Smooth muscle cell (in vitro differentiated cells): ENCODE results near the gene OR2Z1. TPM values are rescaled to one million over a fixed set of nuclear protein-coding genes. Genes with fewer than 3 reads are reported as not detected.

Experiments
- DNase-seq: peaks from one replicate; lab custom pipeline; 2025; ENCODE audit not compliant: unreplicated experiment; lab: John Stamatoyannopoulos, UW
- H2AFZ ChIP-seq: fragments of 200-600 bp; sonication (generic); 2 replicates; pipeline ENCODE4 v1.6.0; 2016; ENCODE audit warnings: antibody characterized with exemption, low read depth, mild to moderate bottlenecking
- H3F3A ChIP-seq: fragments of 200-600 bp; sonication (generic); 2 replicates; pipeline ENCODE4 v1.6.0; 2017; ENCODE audit warnings: antibody characterized with exemption, low read depth
- H3K27ac ChIP-seq: fragments of 200-600 bp; sonication (generic); 2 replicates; pipeline ENCODE4 v1.5.1; 2016; ENCODE audit warnings: low read depth, mild to moderate bottlenecking
- H3K27me3 ChIP-seq: fragments of 200-600 bp; sonication (generic); 2 replicates; pipeline ENCODE4 v1.6.1; 2016; ENCODE audit warnings: low read depth, mild to moderate bottlenecking
- H3K36me3 ChIP-seq: fragments of 200-600 bp; sonication (generic); 2 replicates; pipeline ENCODE4 v1.5.1; 2016; ENCODE audit warnings: low read depth
- H3K4me1 ChIP-seq: fragments of 200-600 bp; sonication (generic); 2 replicates; pipeline ENCODE4 v1.5.1; 2016; ENCODE audit warnings: low read depth
- H3K4me2 ChIP-seq: fragments of 200-600 bp; sonication (generic); 2 replicates; pipeline ENCODE4 v1.6.0; 2016; ENCODE audit warnings: mild to moderate bottlenecking
- H3K4me3 ChIP-seq: fragments of 200-600 bp; sonication (generic); 2 replicates; pipeline ENCODE4 v1.5.1; 2016; ENCODE audit warnings: mild to moderate bottlenecking
- H3K79me2 ChIP-seq: fragments of 200-600 bp; sonication (generic); 2 replicates; pipeline ENCODE4 v1.6.0; 2016; ENCODE audit warnings: low read depth, mild to moderate bottlenecking
- H3K9ac ChIP-seq: fragments of 200-600 bp; sonication (generic); 2 replicates; pipeline ENCODE4 v1.6.0; 2016; ENCODE audit warnings: low read depth
- H3K9me3 ChIP-seq: fragments of 200-600 bp; sonication (generic); replicated peaks from 2 replicates; pipeline ENCODE4 v1.5.1; 2016; ENCODE audit warnings: low read depth
- H4K20me1 ChIP-seq: fragments of 200-600 bp; sonication (generic); 2 replicates; pipeline ENCODE4 v1.6.0; 2016; ENCODE audit warnings: low read depth
- CTCF ChIP-seq: fragments of 200-600 bp; sonication (generic); IDR thresholded peaks from 2 replicates; pipeline ENCODE4 v1.5.1; 2017; ENCODE audit warnings: borderline replicate concordance, mild to moderate bottlenecking, antibody characterized with exemption; ENCODE audit not compliant: insufficient read depth, poor library complexity, severe bottlenecking
- WGBS: methylation state at CpG from one replicate; pipeline ENCODE4 v1.1.7; 2016; ENCODE audit warnings: low lambda C conversion rate; 5-methylcytosine and 5-hydroxymethylcytosine counted together
- polyA plus RNA-seq: library from polyadenylated mRNA; unstranded; fragments of >200 nt; fragmentation: Nextera tagmentation; extraction: Ambion mirVana; gene quantifications from 2 replicates; pipeline ENCODE4 v1.2.1, GENCODE V29; 2016
- total RNA-seq: library from RNA; depleted of rRNA; stranded (reverse); fragments of >200 nt; gene quantifications from 2 replicates; pipeline ENCODE4 v1.2.3, GENCODE V29; 2014

OR2Z1 gene
- total and polyA plus RNA-seq, 2 experiments from 2014 or later: not detected

DNA sequence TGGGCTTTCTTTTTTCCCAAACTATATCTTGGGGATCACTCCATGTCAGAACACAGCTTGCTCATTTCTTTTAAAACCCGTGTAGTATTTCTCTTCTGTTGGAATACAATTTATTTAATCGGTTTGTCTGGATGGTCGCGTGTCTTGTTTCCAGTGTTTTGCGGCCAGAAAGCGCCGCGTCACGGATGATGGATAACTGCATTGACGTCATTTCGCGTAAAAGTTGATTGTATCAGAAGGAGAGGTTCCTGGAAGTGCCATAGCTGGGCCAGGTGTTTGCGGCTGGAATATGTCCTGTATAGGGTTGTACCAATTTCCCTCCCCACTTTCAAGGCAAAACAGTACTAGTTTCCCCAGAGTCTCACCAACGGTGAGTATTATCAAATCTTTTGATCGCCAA, 32.5 kb upstream of the OR2Z1 start:
- Histone ChIP-seq H3K27ac (no peak overlapping the region), H3K9me3 (no peaks in the 10 kb centered on the region), H3F3A (no peaks in the 10 kb centered on the region), H3K36me3 (no peaks in the 10 kb centered on the region), H2AFZ (no peak overlapping the region), H3K27me3 (no peaks in the 10 kb centered on the region), H3K4me3 (no peak overlapping the region), H3K4me2 (no peak overlapping the region), H4K20me1 (no peaks in the 10 kb centered on the region), H3K4me1 (no peaks in the 10 kb centered on the region), H3K79me2 (no peaks in the 10 kb centered on the region), H3K9ac (no peak overlapping the region)
- no peak for TF ChIP-seq CTCF
- 91% methylated on average over 15 of the region's 15 CpGs for WGBS
- DNase-seq: no peak

DNA sequence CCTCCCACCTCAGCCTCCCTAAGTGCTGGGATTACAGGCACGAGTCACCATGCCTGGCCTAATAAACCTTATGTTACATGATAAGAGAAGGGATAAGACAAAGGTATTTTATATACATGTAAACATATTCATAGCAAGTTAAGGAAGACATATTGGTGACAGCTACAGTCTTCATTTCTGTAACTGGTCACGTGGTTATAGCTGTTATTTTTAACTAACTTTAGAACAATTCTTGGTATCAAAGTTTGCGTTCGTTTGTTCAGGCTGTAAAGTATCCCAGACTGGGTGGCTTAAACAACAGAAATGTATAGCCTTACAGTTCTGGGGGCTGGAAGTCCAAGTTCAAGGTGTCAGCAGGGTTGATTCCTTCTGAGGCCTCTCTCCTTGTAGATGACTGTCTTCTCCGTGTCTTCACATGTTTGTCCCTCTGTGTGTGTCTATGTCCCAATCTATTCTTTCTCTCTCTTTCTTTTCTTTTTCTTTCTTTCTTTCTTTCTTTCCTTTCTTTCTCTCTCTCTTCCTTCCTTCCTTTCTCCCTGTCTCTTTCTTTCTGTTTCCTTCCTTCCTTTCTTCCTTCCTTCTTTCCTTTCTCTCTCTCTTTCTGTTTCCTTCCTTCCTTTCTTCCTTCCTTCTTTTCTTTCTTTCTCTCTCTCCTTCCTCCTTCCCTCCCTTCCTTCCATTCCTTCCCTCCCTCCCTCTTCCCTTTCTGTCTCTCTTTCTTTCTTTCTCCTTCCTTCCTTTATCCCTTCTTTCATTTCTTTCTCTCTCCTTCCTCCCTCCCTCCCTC, 30.5 kb upstream of the OR2Z1 start:
- no peak overlapping the region for H2AFZ ChIP-seq

GRCh38 chr19:8695501-8695900, 25.9 kb upstream of the OR2Z1 start:
- Histone ChIP-seq H3K4me3 (no peak overlapping the region), H3K9me3 (no peaks in the 10 kb centered on the region), H3F3A (no peaks in the 10 kb centered on the region), H3K4me2 (no peak overlapping the region), H3K27me3 (no peaks in the 10 kb centered on the region), H3K36me3 (no peaks in the 10 kb centered on the region), H3K4me1 (no peaks in the 10 kb centered on the region), H3K27ac (no peak overlapping the region), H3K9ac (no peak overlapping the region), H2AFZ (no peak overlapping the region), H4K20me1 (no peaks in the 10 kb centered on the region), H3K79me2 (no peaks in the 10 kb centered on the region)
- no peak for DNase-seq
- no peak for TF ChIP-seq CTCF
- 59% methylated on average over 5 of the region's 6 CpGs for WGBS

More for the DNA sequence above, 30.5 kb upstream of the OR2Z1 start:
- Histone ChIP-seq H3K4me2 (no peak overlapping the region), H3F3A (no peaks in the 10 kb centered on the region), H3K36me3 (no peaks in the 10 kb centered on the region), H3K27ac (no peak overlapping the region), H3K27me3 (no peaks in the 10 kb centered on the region), H4K20me1 (no peaks in the 10 kb centered on the region), H3K9ac (no peak overlapping the region), H3K79me2 (no peaks in the 10 kb centered on the region), H3K4me1 (no peaks in the 10 kb centered on the region), H3K4me3 (no peak overlapping the region), H3K9me3 (no peaks in the 10 kb centered on the region)
- DNase-seq: no peak
- no peak for TF ChIP-seq CTCF
- 49% methylated on average over 5 of the region's 5 CpGs for WGBS

GRCh38 chr19:8695911-8696310, 25.5 kb upstream of the OR2Z1 start:
- H3K36me3 ChIP-seq: no peaks in the 10 kb centered on the region
- H4K20me1 ChIP-seq: no peaks in the 10 kb centered on the region
- H2AFZ ChIP-seq: no peak overlapping the region
- no peaks in the 10 kb centered on the region for H3K9me3 ChIP-seq
- DNase-seq: no peak
- no peak overlapping the region for H3K9ac ChIP-seq
- H3K4me3 ChIP-seq: no peak overlapping the region
- WGBS: 64% methylated on average over 6 of the region's 6 CpGs
- TF ChIP-seq CTCF: no peak
- H3F3A ChIP-seq: no peaks in the 10 kb centered on the region
- no peak overlapping the region for H3K27ac ChIP-seq
- no peak overlapping the region for H3K4me2 ChIP-seq
- H3K27me3 ChIP-seq: no peaks in the 10 kb centered on the region
- H3K4me1 ChIP-seq: no peaks in the 10 kb centered on the region
- no peaks in the 10 kb centered on the region for H3K79me2 ChIP-seq
